Activated T-cell treated with anti-CD3 and anti-CD28 coated beads for 24 hours (primary cell): ENCODE results near the gene RAD23B.
"Not testable (repeated sequence)": the region's sequence is repeated elsewhere in the genome, so short reads cannot be mapped to it uniquely, and the experiment has no call there.

Experiments used
- DNase-seq: peaks from one replicate; pipeline ENCODE4 v3.0.0-alpha.2; 2020; ENCODE audit warnings: low read depth

RAD23B gene

DNA sequence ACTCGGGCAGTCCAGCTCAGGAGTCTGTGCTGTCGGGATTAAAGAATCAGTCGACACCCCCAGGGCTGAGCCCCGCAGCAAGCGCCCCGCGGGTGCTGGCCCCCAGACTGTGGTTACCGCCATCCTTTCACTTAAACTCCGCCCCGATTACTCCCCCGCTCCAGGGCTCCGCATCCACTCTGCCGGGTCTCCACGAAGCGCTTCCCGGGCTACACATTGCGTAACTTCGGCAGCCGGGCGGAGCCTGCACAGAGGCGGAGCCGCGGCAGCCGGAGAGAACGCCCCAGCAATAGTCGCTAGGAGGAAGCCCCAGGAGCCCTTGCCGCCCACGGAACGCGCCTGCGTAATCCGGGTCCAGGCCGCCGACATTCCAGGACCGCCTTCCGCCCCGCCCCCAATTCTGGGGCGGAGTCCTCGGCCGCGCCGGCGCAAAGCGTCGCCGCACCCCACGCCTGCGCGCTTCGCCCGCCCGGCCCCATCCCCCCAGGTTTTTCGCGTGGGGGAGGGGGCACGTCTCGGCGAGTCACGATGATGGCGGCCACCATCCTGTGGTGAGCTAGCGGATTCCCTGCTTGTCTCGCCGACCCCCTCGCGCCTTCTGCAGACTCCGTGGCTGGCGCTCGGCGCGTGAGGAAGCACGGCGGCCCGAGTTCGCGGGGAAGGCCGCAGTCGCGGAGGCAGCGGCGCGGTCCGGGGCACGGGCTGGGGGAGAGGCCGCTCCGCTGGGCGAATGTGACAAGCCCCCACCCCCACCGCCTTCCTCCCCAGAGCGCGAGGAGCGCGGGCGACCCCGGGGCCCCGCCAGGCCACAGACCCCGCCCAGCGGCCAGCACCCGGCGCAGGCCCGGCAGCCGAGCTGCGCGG is at the start of gene RAD23B:
TSS of gene RAD23B (plus strand) at position 521 of the 864 bp plus-strand sequence. CDS start 351 bp downstream, outside the sequence.
- DNase-seq: peak; percentile 98

DNA sequence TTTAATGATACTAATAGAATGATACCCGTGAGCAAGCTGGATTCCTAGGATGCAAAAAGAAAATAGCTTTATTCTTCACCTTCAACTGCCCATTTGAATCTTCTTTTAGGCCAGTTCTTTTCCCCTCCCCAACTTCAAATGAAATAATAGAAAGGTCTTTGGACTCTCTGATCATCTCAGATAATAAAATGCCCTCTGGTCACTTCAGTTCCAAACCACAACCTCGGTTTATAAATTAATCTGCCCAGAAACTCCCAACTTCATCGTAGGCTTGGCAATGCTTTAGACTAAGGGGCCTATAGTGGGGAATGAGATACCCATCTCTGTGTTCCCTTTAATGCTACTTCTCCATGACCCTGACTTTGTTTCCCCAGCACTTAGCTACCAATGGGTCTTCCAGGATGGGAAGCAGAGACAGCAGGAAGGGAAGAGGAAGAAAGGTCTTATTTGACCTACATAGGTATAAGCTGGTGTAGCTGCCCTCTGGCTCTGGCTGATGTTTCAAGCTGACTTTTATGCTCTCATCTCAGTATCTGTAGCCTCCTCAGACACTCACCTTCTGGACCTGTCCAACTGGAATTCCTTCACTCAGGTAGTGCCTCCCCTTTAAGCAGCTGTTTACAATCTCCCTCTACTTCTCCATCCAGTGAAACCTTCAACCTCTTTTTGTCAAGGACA is 47.2 kb upstream of the RAD23B start:
- no peak for DNase-seq

- DNase-seq: no peak
Observed at GRCh38 chr9:107237873-107238272, 45.2 kb upstream of the RAD23B start.

DNA sequence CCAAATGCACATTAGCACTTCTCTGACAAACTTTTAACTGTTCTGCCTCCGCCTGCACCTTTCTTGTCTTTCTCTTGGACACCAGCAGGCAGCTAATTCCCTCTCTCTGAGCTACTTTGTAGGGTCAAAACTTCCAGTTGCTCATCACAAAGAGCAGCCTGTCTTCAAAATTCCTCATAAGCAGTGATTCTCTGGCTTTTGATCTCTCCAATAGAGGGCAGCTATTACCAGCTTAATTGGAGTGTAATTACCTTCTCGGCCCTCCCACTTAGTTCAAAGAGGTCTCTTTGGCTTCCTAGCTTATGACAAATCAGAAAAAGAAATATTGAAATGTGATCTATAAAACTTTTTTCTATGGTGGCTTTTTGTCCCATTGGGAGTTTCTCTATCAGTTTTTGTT is 43.6 kb upstream of the RAD23B start:
- DNase-seq: no peak

GRCh38 chr9:107240260-107240659 is 42.8 kb upstream of the RAD23B start:
- no peak for DNase-seq

DNA sequence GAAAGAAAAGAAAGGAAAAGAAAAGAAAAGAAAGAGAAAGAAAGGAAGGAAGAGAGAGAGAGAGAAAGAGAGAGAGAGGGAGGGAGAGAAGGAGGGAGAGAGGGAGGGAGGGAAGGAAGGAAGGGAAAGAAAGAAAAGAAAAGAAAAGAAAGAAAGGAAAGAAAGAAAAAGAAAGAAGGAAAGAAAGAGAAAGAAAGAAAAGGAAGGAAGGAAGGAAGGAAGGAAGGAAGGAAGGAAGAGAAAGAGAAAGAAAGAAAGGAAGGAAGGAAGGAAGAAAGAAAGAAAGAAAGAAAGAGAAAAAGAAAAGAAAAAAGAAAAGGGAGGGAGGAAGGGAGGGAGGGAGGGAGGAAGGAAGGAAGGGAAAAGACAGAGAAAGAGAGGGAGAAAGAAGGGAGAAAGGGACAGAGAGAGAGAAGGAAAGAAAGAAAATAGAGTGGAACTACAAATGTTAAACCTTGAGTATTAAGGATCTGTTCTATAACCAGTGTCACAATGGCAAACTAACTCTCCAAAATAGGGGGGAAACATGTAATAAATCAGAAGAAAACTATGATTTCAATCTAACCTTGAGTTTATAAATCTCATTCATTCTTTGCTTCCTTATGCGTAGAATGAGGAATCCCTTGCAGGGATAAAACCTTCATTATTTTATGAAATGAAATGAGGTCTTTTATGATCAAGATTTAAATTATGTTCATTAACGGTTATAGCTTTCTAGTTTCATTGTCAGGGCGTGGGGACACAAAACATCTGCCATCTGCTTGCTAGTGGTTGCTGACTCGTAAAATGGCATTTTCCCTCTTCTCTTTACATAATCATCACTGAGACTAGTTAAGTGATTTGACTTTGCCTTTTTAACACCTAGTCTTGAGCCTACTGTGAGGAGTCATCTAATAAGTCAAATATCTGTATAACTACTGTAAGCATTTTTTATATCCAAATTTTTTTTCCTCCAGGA is 40.7 kb upstream of the RAD23B start:
- DNase-seq: no peak

- peak; percentile 44 for DNase-seq
Observed at GRCh38 chr9:107243742-107244141, 39.3 kb upstream of the RAD23B start.

DNA sequence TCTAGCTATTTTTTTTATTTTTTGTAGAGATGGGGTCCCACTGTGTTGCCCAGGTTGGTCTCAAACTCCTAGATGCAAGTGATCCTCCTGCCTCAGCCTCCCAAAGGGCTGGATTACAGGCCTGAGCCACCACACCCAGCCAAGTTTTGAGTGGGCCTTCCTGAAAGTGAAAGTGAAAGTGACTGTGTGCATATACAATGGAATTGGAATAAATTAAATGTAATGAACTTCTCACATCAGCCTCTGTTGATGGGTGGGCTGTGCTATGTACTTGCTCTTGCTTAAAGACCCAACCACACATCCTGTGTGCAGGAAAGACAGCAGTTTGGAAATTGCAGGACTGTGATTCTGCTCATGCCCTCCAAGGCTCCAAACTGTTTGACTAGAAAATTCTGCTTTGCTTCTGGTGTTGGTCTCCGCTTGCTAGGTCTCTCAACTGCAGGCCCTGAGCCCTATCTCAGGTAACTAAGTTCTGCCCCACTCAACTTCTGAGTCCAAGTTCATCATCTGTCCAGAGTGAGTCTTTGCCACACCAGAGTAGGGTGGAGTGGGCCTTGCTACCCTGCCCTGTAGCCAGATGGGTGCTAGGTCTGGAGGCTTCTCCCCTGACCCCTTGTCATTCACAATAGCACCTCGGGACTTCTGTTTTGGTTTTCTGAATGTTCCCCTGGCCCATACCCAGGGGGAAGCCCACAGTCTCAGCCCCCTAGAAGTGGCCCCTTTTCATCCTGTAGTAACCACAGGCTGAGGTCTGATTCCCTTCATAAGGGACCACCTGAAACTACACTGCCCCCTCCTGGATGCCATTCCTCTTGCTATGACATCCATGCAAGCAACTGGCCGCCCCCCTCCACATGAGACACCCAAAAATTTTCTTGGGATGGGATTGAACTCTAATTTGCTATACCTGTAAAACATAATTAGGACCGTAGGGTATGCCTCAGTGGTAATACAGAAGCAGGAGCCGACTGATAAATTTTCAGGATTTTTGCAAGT is 36.5 kb upstream of the RAD23B start:
- no peak for DNase-seq

DNA sequence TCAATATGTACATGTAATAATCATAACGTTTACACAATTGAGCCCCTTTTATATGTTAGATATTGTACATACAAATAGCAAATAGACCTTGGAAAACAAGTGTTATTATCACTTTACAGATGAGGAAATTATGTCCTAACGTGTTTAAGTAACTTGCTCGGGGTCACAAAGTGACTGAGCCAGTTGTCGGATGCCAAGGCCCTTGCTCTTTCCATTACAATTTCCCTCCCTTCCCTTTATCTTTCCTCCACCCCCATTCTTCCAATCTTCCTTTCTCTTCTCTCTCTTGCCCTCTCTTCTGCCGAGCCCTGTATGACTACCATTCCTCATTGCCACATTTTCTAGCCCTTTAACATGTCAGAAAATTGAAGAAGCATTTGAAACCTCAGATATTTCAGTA is 34.4 kb upstream of the RAD23B start:
- no peak for DNase-seq

- DNase-seq: no peak
Observed at GRCh38 chr9:107249131-107249533, 33.9 kb upstream of the RAD23B start.

- no peak for DNase-seq
Observed at GRCh38 chr9:107249665-107250285, 33.3 kb upstream of the RAD23B start.

DNA sequence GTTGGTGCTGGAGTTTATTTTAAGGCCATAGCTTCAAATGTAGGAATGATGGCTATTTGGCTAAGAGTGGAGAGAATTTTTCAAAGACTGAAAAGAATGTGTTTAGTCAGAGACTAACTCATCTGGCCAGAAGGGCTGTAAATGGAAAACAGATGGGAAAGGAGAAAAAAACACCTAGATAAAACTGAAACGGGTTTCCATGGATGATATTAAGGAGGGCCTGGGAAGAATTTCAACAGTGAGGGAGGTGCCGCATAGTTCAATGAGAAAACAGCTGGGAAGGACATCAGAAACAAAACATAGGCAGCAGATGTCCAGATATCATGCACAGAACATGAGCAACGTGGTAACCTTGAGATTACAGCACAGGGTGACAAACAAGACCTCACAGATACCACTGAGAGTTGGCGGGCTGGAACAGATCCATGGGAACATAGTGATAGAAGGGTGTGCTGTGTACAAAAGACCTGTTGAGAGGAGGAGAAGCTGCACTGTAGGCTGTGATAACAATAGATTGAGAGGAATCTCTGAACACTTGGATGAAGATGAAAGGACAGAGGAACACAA is 31.2 kb upstream of the RAD23B start:
- no peak for DNase-seq

DNA sequence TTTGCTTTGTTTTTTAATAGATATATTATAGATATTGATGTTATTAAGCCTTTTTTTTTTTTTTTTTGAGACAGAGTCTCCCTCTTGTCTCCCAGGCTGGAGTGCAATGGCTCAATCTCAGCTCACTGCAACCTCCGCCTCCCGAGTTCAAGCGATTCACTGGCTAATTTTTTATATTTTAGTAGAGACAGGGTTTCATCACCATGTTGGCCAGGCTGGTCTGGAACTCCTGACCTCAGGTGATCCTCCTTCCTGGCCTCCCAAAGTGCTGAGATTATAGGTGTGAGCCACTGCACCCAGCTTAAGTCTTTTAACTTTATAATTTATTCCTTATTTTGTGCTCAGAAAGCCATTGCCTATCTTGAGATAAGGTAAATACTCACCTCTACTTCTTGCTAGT is 24.2 kb upstream of the RAD23B start:
- DNase-seq: no peak

- not testable (repeated sequence) for DNase-seq
Observed at GRCh38 chr9:107259751-107260313, 23.2 kb upstream of the RAD23B start.

DNA sequence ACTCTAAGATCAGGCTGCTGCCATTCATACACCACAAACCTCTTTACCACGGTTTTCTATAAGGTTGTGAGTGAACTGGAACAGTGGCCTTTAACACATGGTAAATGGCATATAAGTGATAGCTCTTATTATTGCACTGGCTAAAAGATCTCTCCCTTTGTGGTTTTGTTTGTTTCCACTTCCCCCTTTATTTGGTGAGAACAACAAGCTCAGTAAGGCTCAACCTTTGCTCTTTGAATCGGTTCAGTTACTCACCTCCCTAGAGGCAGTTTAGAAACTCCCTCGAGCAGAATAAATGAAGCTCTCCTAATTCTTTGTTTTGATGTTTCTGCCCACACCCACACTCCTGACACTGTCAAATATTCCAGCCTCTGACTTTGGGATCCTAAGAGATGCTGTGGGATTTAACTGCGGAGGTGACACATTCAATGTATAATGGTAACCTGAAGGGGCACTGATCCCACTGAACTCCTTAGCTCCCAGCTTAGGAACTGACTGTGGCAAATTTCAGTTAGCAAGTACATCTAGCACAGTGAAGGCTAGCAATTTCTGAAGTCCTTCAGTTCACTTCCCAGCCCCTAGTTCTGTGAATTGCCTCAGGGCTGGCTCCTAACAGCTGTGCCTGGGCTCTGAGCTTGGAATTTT is 22.5 kb upstream of the RAD23B start:
- DNase-seq: no peak

DNA sequence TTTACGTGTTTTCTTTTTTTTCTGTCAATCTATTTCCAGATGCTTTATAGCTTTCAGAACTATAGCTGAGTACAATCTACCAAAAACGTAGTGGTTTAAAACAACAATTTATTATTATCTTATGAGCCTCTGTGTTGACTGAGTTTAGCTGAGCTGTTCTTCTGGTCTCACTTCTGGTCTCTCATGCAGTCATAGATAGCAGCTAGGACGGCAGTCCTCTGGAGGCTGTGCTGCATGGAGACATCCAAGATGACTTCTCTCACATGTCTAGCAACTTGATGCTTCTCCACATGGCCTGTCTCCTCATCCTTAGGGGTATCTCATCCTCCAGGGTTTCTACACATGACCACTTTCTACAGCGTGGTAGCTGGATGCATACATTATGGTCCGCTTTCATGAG is 22.0 kb upstream of the RAD23B start:
- DNase-seq: no peak

GRCh38 chr9:107263289-107263688 is 19.8 kb upstream of the RAD23B start:
- no peak for DNase-seq

- no peak for DNase-seq
Observed at GRCh38 chr9:107266624-107267368, 16.3 kb upstream of the RAD23B start.

GRCh38 chr9:107268560-107268959 is 14.5 kb upstream of the RAD23B start:
- no peak for DNase-seq
